ENCODE results near the gene ROBO1. TPM values are rescaled to one million over a fixed set of nuclear protein-coding genes. Genes with fewer than 3 reads are reported as not detected.

Gene ROBO1
- total and polyA plus RNA-seq, 4 donors = 1.0 to 30.3 (median 3.9) TPM

- TF ChIP-seq MAX (IDR thresholded peaks at IDR 0.05) = no peak
- no peak for TF ChIP-seq FOXA1 (IDR thresholded peaks at IDR 0.05)
- TF ChIP-seq EGR1 (IDR thresholded peaks at IDR 0.05; ENCODE audit: low read depth in 2 of 2) = no peak
- no peak for TF ChIP-seq RAD21 (IDR thresholded peaks at IDR 0.05)
Observed at GRCh38 chr3:78882251-78882650, 885.5 kb downstream of the ROBO1 start (continued).

- H3K9me3 ChIP-seq (ENCODE audit: control insufficient read depth in 4 of 4, low read length in 3 of 4) = no peaks in the 10 kb centered on the region
- 84% methylated on average over 2 of the region's 2 CpGs for WGBS
- no peaks in the 10 kb centered on the region for H3K27me3 ChIP-seq (ENCODE audit: control insufficient read depth in 4 of 4, insufficient read depth in 4 of 4, low read length in 3 of 4)
- H3K36me3 ChIP-seq (ENCODE audit: control insufficient read depth in 4 of 4, insufficient read depth in 3 of 4, low read depth in 1 of 4, low read length in 3 of 4) = no peaks in the 10 kb centered on the region
- no peak overlapping the region for H3K27ac ChIP-seq (ENCODE audit: low read depth in 1 of 2, low read length in 2 of 2)
- no peak overlapping the region for H3K4me3 ChIP-seq (ENCODE audit: low read depth in 1 of 3, low read length in 3 of 3)
- no peaks in the 10 kb centered on the region for H3K4me1 ChIP-seq (ENCODE audit: control insufficient read depth in 4 of 4, insufficient read depth in 4 of 4, low read length in 3 of 4)
- H3K9ac ChIP-seq (ENCODE audit: low read depth in 1 of 2, low read length in 2 of 2) = no peak overlapping the region
- TF ChIP-seq HNF4G (IDR thresholded peaks at IDR 0.05) (no peak), FOXA1 (IDR thresholded peaks at IDR 0.05) (no peak), MAX (IDR thresholded peaks at IDR 0.05) (no peak), CTCF (IDR thresholded peaks at IDR 0.05; ENCODE audit: low read depth, low read length, missing input control) (no peak), NR2F2 (IDR thresholded peaks at IDR 0.05) (no peak), SP1 (IDR thresholded peaks at IDR 0.05) (no peak), RAD21 (IDR thresholded peaks at IDR 0.05) (no peak), GABPA (IDR thresholded peaks at IDR 0.05 in 1 of 2, conservative IDR thresholded peaks at IDR 0.05 in 1 of 2) (no peak), EGR1 (IDR thresholded peaks at IDR 0.05; ENCODE audit: low read depth in 2 of 2) (no peak), RXRA (IDR thresholded peaks at IDR 0.05) (no peak), FOXA2 (IDR thresholded peaks at IDR 0.05) (no peak)
- TF ChIP-seq, protein P1, sequence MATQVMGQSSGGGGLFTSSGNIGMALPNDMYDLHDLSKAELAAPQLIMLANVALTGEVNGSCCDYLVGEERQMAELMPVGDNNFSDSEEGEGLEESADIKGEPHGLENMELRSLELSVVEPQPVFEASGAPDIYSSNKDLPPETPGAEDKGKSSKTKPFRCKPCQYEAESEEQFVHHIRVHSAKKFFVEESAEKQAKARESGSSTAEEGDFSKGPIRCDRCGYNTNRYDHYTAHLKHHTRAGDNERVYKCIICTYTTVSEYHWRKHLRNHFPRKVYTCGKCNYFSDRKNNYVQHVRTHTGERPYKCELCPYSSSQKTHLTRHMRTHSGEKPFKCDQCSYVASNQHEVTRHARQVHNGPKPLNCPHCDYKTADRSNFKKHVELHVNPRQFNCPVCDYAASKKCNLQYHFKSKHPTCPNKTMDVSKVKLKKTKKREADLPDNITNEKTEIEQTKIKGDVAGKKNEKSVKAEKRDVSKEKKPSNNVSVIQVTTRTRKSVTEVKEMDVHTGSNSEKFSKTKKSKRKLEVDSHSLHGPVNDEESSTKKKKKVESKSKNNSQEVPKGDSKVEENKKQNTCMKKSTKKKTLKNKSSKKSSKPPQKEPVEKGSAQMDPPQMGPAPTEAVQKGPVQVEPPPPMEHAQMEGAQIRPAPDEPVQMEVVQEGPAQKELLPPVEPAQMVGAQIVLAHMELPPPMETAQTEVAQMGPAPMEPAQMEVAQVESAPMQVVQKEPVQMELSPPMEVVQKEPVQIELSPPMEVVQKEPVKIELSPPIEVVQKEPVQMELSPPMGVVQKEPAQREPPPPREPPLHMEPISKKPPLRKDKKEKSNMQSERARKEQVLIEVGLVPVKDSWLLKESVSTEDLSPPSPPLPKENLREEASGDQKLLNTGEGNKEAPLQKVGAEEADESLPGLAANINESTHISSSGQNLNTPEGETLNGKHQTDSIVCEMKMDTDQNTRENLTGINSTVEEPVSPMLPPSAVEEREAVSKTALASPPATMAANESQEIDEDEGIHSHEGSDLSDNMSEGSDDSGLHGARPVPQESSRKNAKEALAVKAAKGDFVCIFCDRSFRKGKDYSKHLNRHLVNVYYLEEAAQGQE (IDR thresholded peaks at IDR 0.05) = no peak
- DNase-seq (ENCODE audit: low spot score) = no peak
Observed at GRCh38 chr3:78881501-78881900, 886.3 kb downstream of the ROBO1 start.

- H3K4me3 ChIP-seq (ENCODE audit: low read depth in 1 of 3, low read length in 3 of 3) = no peak overlapping the region
- H3K27me3 ChIP-seq (ENCODE audit: control insufficient read depth in 4 of 4, insufficient read depth in 4 of 4, low read length in 3 of 4) = no peaks in the 10 kb centered on the region
- no peak overlapping the region for H3K9ac ChIP-seq (ENCODE audit: low read depth in 1 of 2, low read length in 2 of 2)
- H3K27ac ChIP-seq (ENCODE audit: low read depth in 1 of 2, low read length in 2 of 2) = no peak overlapping the region
- no peaks in the 10 kb centered on the region for H3K9me3 ChIP-seq (ENCODE audit: control insufficient read depth in 4 of 4, low read length in 3 of 4)
- WGBS = 90% methylated on average over 8 of the region's 8 CpGs
- H3K36me3 ChIP-seq (ENCODE audit: control insufficient read depth in 4 of 4, insufficient read depth in 3 of 4, low read depth in 1 of 4, low read length in 3 of 4) = no peaks in the 10 kb centered on the region
- H3K4me1 ChIP-seq (ENCODE audit: control insufficient read depth in 4 of 4, insufficient read depth in 4 of 4, low read length in 3 of 4) = no peaks in the 10 kb centered on the region
- DNase-seq (ENCODE audit: low spot score) = no peak
- TF ChIP-seq EGR1 (IDR thresholded peaks at IDR 0.05; ENCODE audit: low read depth in 2 of 2) (no peak), CTCF (IDR thresholded peaks at IDR 0.05; ENCODE audit: low read depth, low read length, missing input control) (no peak), GABPA (IDR thresholded peaks at IDR 0.05 in 1 of 2, conservative IDR thresholded peaks at IDR 0.05 in 1 of 2) (no peak), FOXA1 (IDR thresholded peaks at IDR 0.05) (no peak), RAD21 (IDR thresholded peaks at IDR 0.05) (no peak), TAF1 (conservative IDR thresholded peaks at IDR 0.05) (no peak), YY1 (IDR thresholded peaks at IDR 0.05) (no peak), RXRA (IDR thresholded peaks at IDR 0.05) (no peak), NR2F2 (IDR thresholded peaks at IDR 0.05) (no peak)
- TF ChIP-seq, protein P2, sequence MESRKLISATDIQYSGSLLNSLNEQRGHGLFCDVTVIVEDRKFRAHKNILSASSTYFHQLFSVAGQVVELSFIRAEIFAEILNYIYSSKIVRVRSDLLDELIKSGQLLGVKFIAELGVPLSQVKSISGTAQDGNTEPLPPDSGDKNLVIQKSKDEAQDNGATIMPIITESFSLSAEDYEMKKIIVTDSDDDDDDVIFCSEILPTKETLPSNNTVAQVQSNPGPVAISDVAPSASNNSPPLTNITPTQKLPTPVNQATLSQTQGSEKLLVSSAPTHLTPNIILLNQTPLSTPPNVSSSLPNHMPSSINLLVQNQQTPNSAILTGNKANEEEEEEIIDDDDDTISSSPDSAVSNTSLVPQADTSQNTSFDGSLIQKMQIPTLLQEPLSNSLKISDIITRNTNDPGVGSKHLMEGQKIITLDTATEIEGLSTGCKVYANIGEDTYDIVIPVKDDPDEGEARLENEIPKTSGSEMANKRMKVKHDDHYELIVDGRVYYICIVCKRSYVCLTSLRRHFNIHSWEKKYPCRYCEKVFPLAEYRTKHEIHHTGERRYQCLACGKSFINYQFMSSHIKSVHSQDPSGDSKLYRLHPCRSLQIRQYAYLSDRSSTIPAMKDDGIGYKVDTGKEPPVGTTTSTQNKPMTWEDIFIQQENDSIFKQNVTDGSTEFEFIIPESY (IDR thresholded peaks at IDR 0.05) = no peak
Observed at GRCh38 chr3:78880603-78881461, 887.0 kb downstream of the ROBO1 start.
